ENCODE data around the gene SECISBP2.

GRCh38 chr9:89397471-89397870 lies 79.2 kb downstream of the SECISBP2 start:
- TF ChIP-seq POLR2A (IDR thresholded peaks at IDR 0.05): no peak
- no peak for TF ChIP-seq CTCF (IDR thresholded peaks at IDR 0.05)
- no peak for TF ChIP-seq EP300 (IDR thresholded peaks at IDR 0.05)
- no peak for TF ChIP-seq POLR2AphosphoS5 (IDR thresholded peaks at IDR 0.05)
